T-cell (primary cell): ENCODE data around the gene OR2J2. TPM values are rescaled to one million over a fixed set of nuclear protein-coding genes. Genes with fewer than 3 reads are reported as not detected.
"Not testable (repeated sequence)": the region's sequence is repeated elsewhere in the genome, so short reads cannot be mapped to it uniquely, and the experiment has no call there.

Experiments
- ATAC-seq, 4 experiments: fragments of 200-7000 bp in 3 of 4; fragments of 150-1000 bp in 1 of 4; cut with Tn5 transposase; replicated peaks in 1 of 4; 1 replicate in 3 of 4; 2 replicates in 1 of 4; pipeline ENCODE4 v1.10.0; 2021; ENCODE audit warnings: moderate library complexity in 3 of 4, mild to moderate bottlenecking in 2 of 4, moderate number of reproducible peaks in 1 of 4
- CTCF ChIA-PET, 2 donors: fragments of 300-600 bp; sonication (Branson Sonifier 250); formaldehyde crosslinking; loops; one replicate each; lab custom pipeline; 2022; ENCODE audit warnings: antibody characterized with exemption in 2 of 2; lab: Charles Lee
- POLR2A ChIA-PET, 2 donors: fragments of 300-600 bp; sonication (Branson Sonifier 250); formaldehyde crosslinking; loops; one replicate each; lab custom pipeline; 2022; ENCODE audit warnings: antibody characterized with exemption in 2 of 2; lab: Charles Lee
- DNase-seq, 35 experiments: peaks; one replicate each; pipeline versions ENCODE4 v3.0.0 to v3.0.0-alpha.2; 2013 to 2023
- H3K27ac ChIP-seq: one replicate; pipeline ENCODE4 v1.5.1; 2013; ENCODE audit warnings: low read length
- H3K27me3 ChIP-seq, 2 experiments: replicated peaks in 1 of 2; 1 replicate in 1 of 2; 2 replicates in 1 of 2; pipeline versions ENCODE4 v1.6.1 to v1.7.0; 2013; ENCODE audit warnings: low read length in 1 of 2, mixed read lengths in 1 of 2; ENCODE audit not compliant: control insufficient read depth in 2 of 2, insufficient read depth in 2 of 2; ENCODE audit errors: extremely low read depth in 1 of 2
- H3K36me3 ChIP-seq, 2 donors: 1 replicate in 1 of 2; 2 replicates in 1 of 2; pipeline versions ENCODE4 v1.6.1 to v1.7.0; 2013; ENCODE audit warnings: low read length in 1 of 2; ENCODE audit not compliant: control insufficient read depth in 2 of 2, insufficient read depth in 1 of 2; ENCODE audit errors: extremely low read depth in 1 of 2
- H3K4me1 ChIP-seq, 2 experiments: 1 replicate in 1 of 2; 2 replicates in 1 of 2; pipeline versions ENCODE4 v1.6.1 to v1.7.0; 2013; ENCODE audit warnings: low read length in 2 of 2, mixed read lengths in 1 of 2; ENCODE audit not compliant: insufficient read depth in 2 of 2, control insufficient read depth in 1 of 2; ENCODE audit errors: extremely low read depth in 1 of 2
- H3K4me3 ChIP-seq, 2 donors: 1 replicate in 1 of 2; 2 replicates in 1 of 2; pipeline versions ENCODE4 v1.5.1 to v1.7.0; 2013; ENCODE audit warnings: mild to moderate bottlenecking in 2 of 2, low read length in 1 of 2, moderate library complexity in 1 of 2; ENCODE audit not compliant: control insufficient read depth in 1 of 2; ENCODE audit errors: extremely low read depth in 1 of 2
- H3K9me3 ChIP-seq: 2 replicates; pipeline ENCODE4 v1.7.0; 2013
- H3K27ac Mint-ChIP-seq, 2 donors: one replicate each; pipeline ENCODE4 v1.8.0; 2020 to 2021; ENCODE audit warnings: mild to moderate bottlenecking in 2 of 2, mixed read lengths in 2 of 2
- H3K27me3 Mint-ChIP-seq, 2 donors: one replicate each; pipeline ENCODE4 v1.8.0; 2021 to 2022; ENCODE audit warnings: mixed read lengths in 2 of 2
- H3K36me3 Mint-ChIP-seq: one replicate; pipeline ENCODE4 v1.8.0; 2021; ENCODE audit warnings: mixed read lengths
- H3K4me1 Mint-ChIP-seq, 3 donors: one replicate each; pipeline ENCODE4 v1.8.0; 2020 to 2022; ENCODE audit warnings: mixed read lengths in 3 of 3, mild to moderate bottlenecking in 1 of 3
- H3K4me3 Mint-ChIP-seq, 3 donors: one replicate each; pipeline ENCODE4 v1.8.0; 2020 to 2022; ENCODE audit warnings: mild to moderate bottlenecking in 3 of 3, mixed read lengths in 3 of 3, moderate library complexity in 3 of 3
- H3K9me3 Mint-ChIP-seq, 3 donors: one replicate each; pipeline ENCODE4 v1.8.0; 2020 to 2022; ENCODE audit warnings: mixed read lengths in 3 of 3
- WGBS: methylation state at CpG from one replicate; pipeline ENCODE4 v1.1.5; 2013; ENCODE audit warnings: missing lambda C conversion rate; ENCODE audit not compliant: insufficient coverage; 5-methylcytosine and 5-hydroxymethylcytosine counted together
- total RNA-seq, 35 experiments: library from RNA in 6 of 35; stranded (reverse) in 6 of 35; fragments of 120-200 nt in 1 of 35; gene quantifications; one replicate each; pipeline versions ENCODE4 v1.2.1 to v1.2.4 and lab custom pipeline; 2013 to 2026

The OR2J2 gene
- total RNA-seq: not detected
- not detected for total RNA-seq (2013)
- total RNA-seq (lab: John Stamatoyannopoulos, UW): 0 to 0.06 (median 0) reads per million in 29 experiments

DNA sequence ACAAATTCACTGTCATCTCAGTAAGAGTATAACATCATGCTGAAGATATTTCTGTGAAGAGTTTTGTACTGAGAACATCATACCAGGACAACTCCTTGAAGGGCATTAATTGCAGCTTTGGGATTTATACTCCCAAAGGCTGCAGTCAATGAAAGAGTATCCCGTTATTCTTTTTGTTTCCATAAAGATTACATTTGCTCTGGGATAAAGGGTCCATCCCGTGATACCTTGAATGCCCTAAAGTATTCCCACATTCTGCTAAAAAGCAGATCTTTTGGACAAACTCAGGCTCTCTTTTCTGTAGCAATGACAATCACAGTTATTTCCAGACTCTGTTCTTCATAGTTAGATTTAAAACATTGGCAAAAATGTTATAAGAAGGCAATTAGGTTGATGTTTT, at the start of gene OR2J2:
Gene OR2J2 (plus strand): TSS at position 301 of the 400 bp plus-strand sequence. CDS start 2,729 bp downstream, outside the sequence.
- H3K27ac Mint-ChIP-seq, H3K36me3 ChIP-seq, H3K4me1 ChIP-seq, H3K4me3 ChIP-seq, H3K27me3 ChIP-seq, CTCF ChIA-PET, H3K4me3 Mint-ChIP-seq, H3K9me3 ChIP-seq, H3K4me1 Mint-ChIP-seq, H3K27ac ChIP-seq, DNase-seq, ATAC-seq, H3K36me3 Mint-ChIP-seq, H3K9me3 Mint-ChIP-seq, POLR2A ChIA-PET: not testable (repeated sequence)
- 67% methylated on average over 1 of the region's 2 CpGs for WGBS
- peaks cover 23 to 28% of the 10 kb centered on the region in 2 donors for H3K27me3 Mint-ChIP-seq

DNA sequence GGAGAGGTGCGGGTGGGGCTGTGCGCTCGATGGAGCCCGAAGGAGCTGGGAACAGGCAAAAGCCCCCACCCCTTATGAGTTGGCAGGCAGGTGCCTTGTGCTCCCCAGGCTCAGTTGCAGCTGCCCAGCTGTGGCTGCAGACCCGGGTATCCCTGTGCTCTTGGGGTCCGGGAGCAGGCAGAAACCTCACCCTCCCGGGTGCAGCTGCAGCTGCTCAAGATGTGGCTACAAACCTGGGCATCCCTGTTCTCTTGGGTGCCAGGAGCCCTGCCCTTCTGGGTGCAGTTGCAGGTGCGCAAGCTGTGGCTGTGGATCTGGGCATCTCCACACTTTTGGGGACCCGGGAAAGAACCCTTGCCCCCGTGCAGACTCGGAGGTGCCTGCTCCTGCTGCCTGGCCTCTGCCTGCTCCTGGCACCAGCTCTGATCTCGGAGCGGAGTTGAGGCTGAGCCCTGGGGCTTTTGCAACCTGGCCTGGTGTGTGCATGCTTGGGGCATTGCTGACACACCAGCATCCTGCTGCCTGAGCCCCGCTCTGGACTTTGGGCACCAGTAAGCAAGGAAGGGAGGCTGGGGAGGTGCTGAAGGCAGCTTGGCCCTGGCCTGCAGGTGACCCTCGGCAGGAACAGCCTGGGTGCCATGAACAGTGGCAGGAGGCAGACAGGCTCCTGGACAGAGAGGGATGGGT, 41.2 kb upstream of the OR2J2 start:
- no peaks in the 10 kb centered on the region for H3K36me3 ChIP-seq
- 66% methylated on average over 15 of the region's 15 CpGs for WGBS
- Mint-ChIP-seq H3K4me1 (no peaks in the 10 kb centered on the region), H3K36me3 (no peaks in the 10 kb centered on the region), H3K27me3 (peaks cover 34 to 41% of the 10 kb centered on the region in 2 donors), H3K27ac (no peak overlapping the region), H3K9me3 (no peaks in the 10 kb centered on the region), H3K4me3 (no peak overlapping the region)
- CTCF ChIA-PET: no interaction called here
- DNase-seq: no peak
- H3K27ac ChIP-seq: no peak overlapping the region
- peaks cover 0 to 17% of the 10 kb centered on the region in 2 experiments for H3K27me3 ChIP-seq
- H3K4me1 ChIP-seq: no peaks in the 10 kb centered on the region
- no peak for ATAC-seq
- H3K9me3 ChIP-seq: no peaks in the 10 kb centered on the region
- no peak overlapping the region for H3K4me3 ChIP-seq
- POLR2A ChIA-PET: no interaction called here

DNA sequence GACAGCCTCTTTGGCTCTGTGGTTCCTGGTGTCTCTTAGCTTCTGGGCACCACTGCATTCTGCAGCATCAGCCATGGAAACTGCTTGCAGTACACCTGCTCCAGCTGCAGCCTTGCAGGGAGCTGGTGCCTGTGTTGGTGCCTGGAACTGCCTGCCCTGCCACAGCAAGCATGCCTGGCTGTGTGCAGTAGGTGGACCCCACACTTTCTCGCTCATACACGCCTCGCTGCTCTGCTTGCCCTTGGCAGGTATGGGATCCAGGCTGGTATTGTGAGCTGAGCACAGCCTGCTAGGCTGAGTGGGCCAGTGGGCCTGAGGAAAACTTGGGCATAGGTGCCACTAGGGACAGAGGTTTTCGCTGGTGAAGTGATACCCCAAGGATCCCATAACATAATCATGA, 40.1 kb upstream of the OR2J2 start:
- H3K27me3 ChIP-seq: peaks cover 0 to 17% of the 10 kb centered on the region in 2 experiments
- ChIA-PET POLR2A (interaction anchor here in 1 of 2 donors (0.6 kb wide), 1 partner anchor 422 kb away, joined by 7 read pairs; no protein-coding TSS in a partner anchor), CTCF (no interaction called here)
- H3K36me3 ChIP-seq: no peaks in the 10 kb centered on the region
- ATAC-seq: no peak
- DNase-seq: no peak
- Mint-ChIP-seq H3K9me3 (no peaks in the 10 kb centered on the region), H3K27me3 (peaks cover 38 to 44% of the 10 kb centered on the region in 2 donors), H3K4me1 (no peaks in the 10 kb centered on the region), H3K36me3 (no peaks in the 10 kb centered on the region), H3K27ac (no peak overlapping the region), H3K4me3 (no peak overlapping the region)
- no peak overlapping the region for H3K4me3 ChIP-seq
- 69% methylated on average over 4 of the region's 4 CpGs for WGBS
- no peaks in the 10 kb centered on the region for H3K4me1 ChIP-seq
- no peaks in the 10 kb centered on the region for H3K9me3 ChIP-seq
- H3K27ac ChIP-seq: no peak overlapping the region

DNA sequence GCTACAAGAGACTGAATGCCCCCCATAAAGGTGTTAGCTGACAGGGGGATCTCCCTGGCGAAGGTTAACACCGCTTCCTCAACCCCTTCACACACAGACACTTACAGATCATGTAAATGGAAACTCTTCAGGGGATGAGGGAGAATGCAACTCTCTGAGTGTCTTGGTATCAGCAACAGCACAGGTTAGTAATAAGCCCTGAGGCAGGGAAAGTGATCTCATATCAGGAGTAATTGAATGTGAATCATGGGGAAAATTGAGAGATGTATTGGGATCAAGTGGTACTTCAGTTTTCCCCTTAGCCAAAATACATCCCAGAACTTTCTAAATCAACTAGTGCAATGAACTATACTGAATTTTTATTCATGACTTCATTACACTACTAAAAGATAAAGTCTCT, 39.0 kb upstream of the OR2J2 start:
- ChIA-PET POLR2A (no interaction called here), CTCF (no interaction called here)
- H3K4me3 ChIP-seq: no peak overlapping the region
- H3K9me3 ChIP-seq: no peaks in the 10 kb centered on the region
- H3K27me3 ChIP-seq: peaks cover 0 to 17% of the 10 kb centered on the region in 2 experiments
- Mint-ChIP-seq H3K9me3 (no peaks in the 10 kb centered on the region), H3K27ac (no peak overlapping the region), H3K4me1 (no peaks in the 10 kb centered on the region), H3K27me3 (peaks cover 32 to 42% of the 10 kb centered on the region in 2 donors), H3K36me3 (no peaks in the 10 kb centered on the region), H3K4me3 (no peak overlapping the region)
- no peaks in the 10 kb centered on the region for H3K4me1 ChIP-seq
- no CpG with 5 or more reads among the region's 2 CpGs for WGBS
- DNase-seq (no peak), ATAC-seq (no peak)
- no peaks in the 10 kb centered on the region for H3K36me3 ChIP-seq
- no peak overlapping the region for H3K27ac ChIP-seq

DNA sequence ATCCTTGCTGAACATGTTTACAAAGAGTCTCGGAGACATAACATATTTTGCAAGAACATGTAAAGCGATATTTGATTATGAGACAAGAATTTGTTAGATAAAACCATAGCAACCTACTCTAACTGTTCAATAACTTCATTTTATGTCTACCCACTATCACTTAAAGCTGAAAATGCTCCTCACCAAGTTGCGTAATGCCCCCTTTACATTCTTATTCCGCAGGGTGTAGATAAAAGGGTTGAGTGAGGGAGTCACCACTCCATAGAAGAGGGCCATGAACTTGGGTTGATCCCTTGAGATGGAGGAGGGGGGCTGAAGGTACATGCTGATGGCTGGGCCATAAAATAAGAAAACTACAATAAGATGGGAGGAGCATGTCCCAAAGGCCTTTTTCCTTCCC, 33.0 kb upstream of the OR2J2 start:
- no peaks in the 10 kb centered on the region for H3K36me3 Mint-ChIP-seq
- no peaks in the 10 kb centered on the region for H3K4me1 Mint-ChIP-seq

DNA sequence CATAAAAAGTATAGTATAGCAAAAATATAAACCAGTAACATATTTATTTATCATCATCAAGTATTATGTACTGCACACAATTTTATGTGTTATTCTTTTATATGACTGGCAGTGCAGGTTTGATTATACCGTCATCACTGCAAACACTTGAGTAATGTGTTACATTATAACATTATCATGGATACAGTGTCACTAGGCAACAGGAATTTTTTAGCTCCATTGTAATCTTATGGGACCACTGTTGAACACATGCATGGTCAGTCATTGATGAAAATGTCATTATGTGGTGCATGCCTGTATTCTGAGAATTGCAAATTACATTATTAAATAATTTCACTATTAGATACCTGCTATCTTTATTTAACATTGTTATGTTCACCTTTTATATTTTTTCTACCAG, 29.1 kb upstream of the OR2J2 start:
- ChIA-PET CTCF (interaction anchor here in 1 of 2 donors (0.5 kb wide), 1 partner anchor 309 kb away, joined by 5 read pairs; no protein-coding TSS in a partner anchor), POLR2A (no interaction called here)
- Mint-ChIP-seq H3K27me3 (peaks cover 15 to 38% of the 10 kb centered on the region in 2 donors), H3K9me3 (peaks cover 0 to 5% (median 0%) of the 10 kb centered on the region in 3 donors), H3K27ac (no peak overlapping the region), H3K36me3 (no peaks in the 10 kb centered on the region), H3K4me1 (no peaks in the 10 kb centered on the region), H3K4me3 (no peak overlapping the region)
- no peaks in the 10 kb centered on the region for H3K9me3 ChIP-seq
- no peaks in the 10 kb centered on the region for H3K4me1 ChIP-seq
- H3K4me3 ChIP-seq: no peak overlapping the region
- no peak for ATAC-seq
- no peaks in the 10 kb centered on the region for H3K27me3 ChIP-seq
- no CpG with 5 or more reads among the region's 1 CpG for WGBS
- no peak overlapping the region for H3K27ac ChIP-seq
- DNase-seq: no peak
- no peaks in the 10 kb centered on the region for H3K36me3 ChIP-seq

More for the DNA sequence above, 33.0 kb upstream of the OR2J2 start:
- no peak for DNase-seq
- no peaks in the 10 kb centered on the region for H3K36me3 ChIP-seq
- ChIA-PET CTCF (interaction anchor here in 1 of 2 donors (0.5 kb wide), 1 partner anchor 99 kb away, joined by 4 read pairs; no protein-coding TSS in a partner anchor), POLR2A (no interaction called here)
- H3K9me3 ChIP-seq: no peaks in the 10 kb centered on the region
- no CpG with 5 or more reads among the region's 4 CpGs for WGBS
- no peak overlapping the region for H3K4me3 ChIP-seq
- no peaks in the 10 kb centered on the region for H3K4me1 ChIP-seq
- no peak for ATAC-seq
- no peak overlapping the region for H3K27ac ChIP-seq
- H3K4me3 Mint-ChIP-seq: no peak overlapping the region
- no peaks in the 10 kb centered on the region for H3K27me3 ChIP-seq
- no peak overlapping the region for H3K27ac Mint-ChIP-seq
- H3K27me3 Mint-ChIP-seq: peaks cover 27 to 38% of the 10 kb centered on the region in 2 donors
- no peaks in the 10 kb centered on the region for H3K9me3 Mint-ChIP-seq
